SH-SY5Y (cell line): ENCODE data around the gene SLC35D1.

Experiments
- GATA2 ChIP-seq: IDR thresholded peaks from 2 replicates; pipeline ENCODE4 v1.6.1; 2011; ENCODE audit warnings: mild to moderate bottlenecking, low read depth, low read length
- GATA3 ChIP-seq: IDR thresholded peaks from 2 replicates; pipeline ENCODE4 v1.6.1; 2011; ENCODE audit warnings: low read depth, mild to moderate bottlenecking, low read length, moderate library complexity

- TF ChIP-seq GATA2 (no peak), GATA3 (no peak)
These were observed 23.6 kb upstream of the SLC35D1 start for GRCh38 chr1:67077593-67077992.
